Coronary artery (tissue), 2 donors: ENCODE measurements around the gene CCDC157.
"Not testable (repeated sequence)": the region's sequence is repeated elsewhere in the genome, so short reads cannot be mapped to it uniquely, and the experiment has no call there.

Experiments
- DNase-seq: peaks from one replicate; pipeline ENCODE4 v3.0.0-alpha.2; 2017; ENCODE audit warnings: low spot score
- H3K27ac ChIP-seq, 2 donors: fragments of 200-600 bp; sonication (generic); one replicate each; pipeline ENCODE4 v1.5.1; 2016 to 2019
- H3K4me3 ChIP-seq: fragments of 200-600 bp; sonication (generic); 2 replicates; pipeline ENCODE4 v1.5.1; 2016; ENCODE audit warnings: mild to moderate bottlenecking, moderate library complexity
- TF ChIP-seq, protein P1 (sequence below): fragments of 200-600 bp; sonication (generic); IDR thresholded peaks from one replicate; pipeline ENCODE4 v1.5.1; 2019; ENCODE audit warnings: antibody characterized with exemption

The CCDC157 gene

DNA sequence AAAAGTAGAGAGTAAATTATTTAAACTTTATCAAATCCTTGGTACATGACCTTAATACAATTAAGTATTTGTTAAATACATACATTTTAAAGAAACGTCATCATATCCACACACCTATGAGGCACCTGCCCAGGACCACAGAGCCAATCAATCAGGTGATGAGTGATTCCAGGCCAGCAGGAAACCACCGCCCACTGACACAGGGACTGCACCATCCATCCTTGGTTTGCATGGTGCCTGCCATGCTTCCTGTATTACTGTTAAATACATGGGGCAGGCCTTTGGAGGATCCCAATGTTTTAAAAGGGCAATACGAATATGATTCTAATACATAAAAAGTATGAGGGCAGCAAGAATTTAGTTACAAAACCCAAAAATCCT, 23.1 kb upstream of the CCDC157 start:
- H3K27ac ChIP-seq, result no peak overlapping the region
- DNase-seq, result no peak
- TF ChIP-seq, protein P1, sequence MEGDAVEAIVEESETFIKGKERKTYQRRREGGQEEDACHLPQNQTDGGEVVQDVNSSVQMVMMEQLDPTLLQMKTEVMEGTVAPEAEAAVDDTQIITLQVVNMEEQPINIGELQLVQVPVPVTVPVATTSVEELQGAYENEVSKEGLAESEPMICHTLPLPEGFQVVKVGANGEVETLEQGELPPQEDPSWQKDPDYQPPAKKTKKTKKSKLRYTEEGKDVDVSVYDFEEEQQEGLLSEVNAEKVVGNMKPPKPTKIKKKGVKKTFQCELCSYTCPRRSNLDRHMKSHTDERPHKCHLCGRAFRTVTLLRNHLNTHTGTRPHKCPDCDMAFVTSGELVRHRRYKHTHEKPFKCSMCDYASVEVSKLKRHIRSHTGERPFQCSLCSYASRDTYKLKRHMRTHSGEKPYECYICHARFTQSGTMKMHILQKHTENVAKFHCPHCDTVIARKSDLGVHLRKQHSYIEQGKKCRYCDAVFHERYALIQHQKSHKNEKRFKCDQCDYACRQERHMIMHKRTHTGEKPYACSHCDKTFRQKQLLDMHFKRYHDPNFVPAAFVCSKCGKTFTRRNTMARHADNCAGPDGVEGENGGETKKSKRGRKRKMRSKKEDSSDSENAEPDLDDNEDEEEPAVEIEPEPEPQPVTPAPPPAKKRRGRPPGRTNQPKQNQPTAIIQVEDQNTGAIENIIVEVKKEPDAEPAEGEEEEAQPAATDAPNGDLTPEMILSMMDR, result no peak
- no peak overlapping the region for H3K4me3 ChIP-seq

DNA sequence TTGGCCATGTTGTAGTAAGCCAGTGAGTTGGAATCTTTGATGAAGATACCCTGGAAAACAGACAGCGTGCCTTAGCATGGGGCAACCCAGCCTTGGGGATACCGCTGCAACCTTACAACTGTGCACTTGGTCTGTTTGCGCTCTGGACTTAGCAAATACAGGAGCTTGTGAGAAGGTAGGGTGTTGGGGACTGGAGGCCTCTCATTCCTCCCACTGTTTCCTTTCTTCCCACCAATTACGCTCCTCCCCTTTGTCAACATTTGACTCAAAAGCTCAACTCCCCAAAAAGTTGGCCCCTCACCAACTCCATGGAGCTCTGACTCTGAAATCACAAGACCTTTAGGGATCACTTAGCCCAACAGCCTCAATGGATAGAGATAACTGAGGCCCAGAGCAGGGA, 22.2 kb upstream of the CCDC157 start:
- DNase-seq, result no peak
- H3K4me3 ChIP-seq, result no peak overlapping the region
- H3K27ac ChIP-seq, result no peak overlapping the region
- TF ChIP-seq, protein P1, result no peak

DNA sequence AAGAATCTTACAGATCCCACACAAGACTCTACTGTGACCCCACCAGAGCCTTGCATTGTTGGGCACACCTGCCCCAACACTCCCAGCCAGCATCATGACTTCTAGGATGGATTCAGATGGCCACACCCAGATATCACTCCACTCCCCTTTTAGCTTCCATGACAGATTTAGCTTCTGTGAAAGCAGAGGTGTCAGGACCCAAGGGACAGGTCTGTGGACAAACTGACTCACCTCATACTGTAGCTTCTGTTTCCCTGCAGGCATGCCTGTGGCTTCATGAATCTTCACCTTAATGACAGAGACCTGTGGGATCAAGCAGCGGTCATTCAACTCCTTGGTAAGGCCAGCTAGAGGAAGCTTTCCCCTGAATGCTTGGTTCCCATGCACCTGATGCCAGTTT, 21.6 kb upstream of the CCDC157 start:
- TF ChIP-seq, protein P1, result no peak
- Histone ChIP-seq H3K27ac (no peak overlapping the region), H3K4me3 (no peak overlapping the region)
- DNase-seq, result no peak

DNA sequence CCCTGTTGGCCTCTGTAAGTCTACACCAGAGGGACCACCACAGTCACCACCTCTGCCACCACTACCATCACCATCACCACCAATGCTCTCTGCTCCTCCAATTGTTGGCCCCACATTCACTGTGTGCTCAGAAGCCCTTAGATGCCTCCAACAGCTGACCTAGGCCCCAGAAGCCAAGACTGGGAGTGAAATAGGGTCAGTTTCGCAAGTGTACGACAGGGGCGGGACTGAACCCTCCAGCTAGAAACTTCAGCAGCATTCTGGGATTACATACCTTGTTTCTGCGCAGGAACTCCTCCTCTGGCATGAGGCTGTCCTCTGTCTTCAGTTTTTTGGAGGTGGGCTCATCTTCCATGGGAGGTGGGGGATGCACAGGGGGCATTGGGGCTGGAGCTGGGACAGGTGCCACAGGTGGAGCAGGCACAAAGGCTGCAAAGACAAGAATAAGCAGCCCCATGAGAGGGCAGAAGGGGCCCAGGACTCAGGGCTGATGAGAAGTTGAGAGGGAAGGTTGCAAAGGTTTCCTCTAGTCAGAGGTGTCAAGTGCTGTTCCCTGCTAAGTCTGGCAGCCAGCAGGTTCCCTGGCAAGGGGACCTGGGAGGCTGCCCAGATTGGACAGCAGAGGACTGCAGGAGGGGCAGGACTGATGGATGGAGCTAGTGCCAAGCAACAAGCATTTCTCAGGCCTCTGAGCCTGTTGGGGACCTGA, 19.9 kb upstream of the CCDC157 start:
- Histone ChIP-seq H3K27ac (no peak overlapping the region), H3K4me3 (no peak overlapping the region)
- DNase-seq, result no peak
- TF ChIP-seq, protein P1, result no peak

DNA sequence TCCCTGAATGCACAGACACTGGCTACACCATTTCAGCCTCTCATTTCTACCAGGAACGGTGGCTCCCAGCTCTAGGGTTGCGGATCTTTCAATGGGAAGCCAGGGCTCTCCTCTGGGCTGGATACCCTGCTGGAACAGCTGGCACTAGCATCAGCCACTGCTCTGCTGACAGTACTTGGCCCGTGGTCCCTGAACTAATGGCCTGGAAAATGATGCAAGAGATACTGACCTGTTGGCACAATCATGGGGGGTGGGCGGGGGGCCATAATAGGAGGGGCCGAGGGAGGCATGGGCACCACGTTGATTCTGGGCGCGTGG, 19.4 kb upstream of the CCDC157 start:
- Histone ChIP-seq H3K4me3 (no peak overlapping the region), H3K27ac (no peak overlapping the region)
- no peak for DNase-seq
- TF ChIP-seq, protein P1, result no peak

DNA sequence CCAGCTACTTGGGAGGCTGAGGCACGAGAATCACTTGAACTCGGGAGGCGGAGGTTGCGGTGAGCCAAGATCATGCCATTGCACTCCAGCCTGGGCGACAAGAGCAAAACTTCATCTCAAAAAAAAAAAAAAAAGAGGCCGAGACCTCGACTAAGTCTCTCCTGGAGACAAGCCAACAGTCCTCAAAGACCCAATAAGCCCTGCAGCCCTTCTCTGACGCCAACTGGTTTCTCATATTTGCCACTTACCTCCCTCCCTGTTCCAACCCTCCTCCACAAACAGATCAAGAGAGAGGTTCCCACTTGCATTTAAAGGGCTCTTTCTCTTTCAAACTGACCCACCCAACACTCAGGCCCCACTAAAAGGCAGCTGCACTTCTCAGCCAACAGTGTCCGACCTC, 18.5 kb upstream of the CCDC157 start:
- DNase-seq, H3K27ac ChIP-seq, H3K4me3 ChIP-seq: not testable (repeated sequence)

DNA sequence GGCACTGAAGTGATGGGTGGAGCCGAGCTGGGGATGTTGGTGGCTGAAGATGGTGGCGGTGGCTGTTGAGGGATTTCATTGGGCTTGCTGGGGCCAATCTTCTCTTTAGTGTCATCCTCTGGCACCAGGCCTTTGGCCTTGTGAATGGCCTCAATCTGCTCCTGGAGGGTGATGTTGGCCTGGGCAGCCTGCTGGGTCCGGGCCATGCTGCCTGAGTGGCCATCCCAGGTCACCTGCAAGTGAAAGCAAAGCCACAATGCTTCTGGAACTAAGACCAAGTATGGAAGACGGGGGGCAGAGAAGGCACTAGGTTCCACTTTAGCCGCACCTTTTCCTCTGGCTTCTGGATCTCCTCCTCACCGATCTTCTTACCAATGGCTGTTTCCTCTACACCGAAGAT, 18.0 kb upstream of the CCDC157 start:
- no peak overlapping the region for H3K27ac ChIP-seq
- DNase-seq, result no peak
- TF ChIP-seq, protein P1, result no peak
- H3K4me3 ChIP-seq, result no peak overlapping the region
